ENCODE results near the gene OSMR.

OSMR gene

DNA sequence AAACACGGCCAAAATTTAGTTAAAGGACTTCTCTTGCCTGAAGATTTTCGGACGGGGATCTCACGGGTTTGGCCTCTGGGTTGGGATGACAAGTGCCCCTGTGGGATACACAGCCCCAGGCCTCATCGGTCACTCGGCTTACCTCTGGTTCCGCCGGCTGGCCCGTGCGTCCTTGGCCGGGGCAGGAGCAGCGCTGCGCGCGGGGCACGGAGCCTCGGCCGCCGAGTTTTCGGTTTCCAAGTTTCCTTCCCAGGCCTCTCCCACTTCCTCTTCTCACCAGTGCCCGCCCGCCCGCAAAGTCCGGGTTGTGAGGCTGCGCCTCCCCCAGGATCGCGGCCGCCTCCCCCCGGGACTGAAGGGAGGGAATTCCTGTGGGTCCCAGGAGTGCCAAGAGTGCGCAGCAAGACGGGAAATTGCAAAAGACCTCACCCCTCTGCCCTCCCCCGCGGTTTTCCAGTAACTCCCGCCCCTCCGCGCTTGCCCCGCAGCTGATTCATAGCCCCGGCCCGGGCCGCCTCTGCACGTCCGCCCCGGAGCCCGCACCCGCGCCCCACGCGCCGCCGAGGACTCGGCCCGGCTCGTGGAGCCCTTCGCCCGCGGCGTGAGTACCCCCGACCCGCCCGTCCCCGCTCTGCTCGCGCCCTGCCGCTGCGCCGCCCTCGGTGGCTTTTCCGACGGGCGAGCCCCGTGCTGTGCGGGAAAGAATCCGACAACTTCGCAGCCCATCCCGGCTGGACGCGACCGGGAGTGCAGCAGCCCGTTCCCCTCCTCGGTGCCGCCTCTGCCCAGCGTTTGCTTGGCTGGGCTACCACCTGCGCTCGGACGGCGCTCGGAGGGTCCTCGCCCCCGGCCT, at the start of gene OSMR:
Gene OSMR (plus strand): TSS at position 487 of the 853 bp plus-strand sequence. CDS start 23,033 bp downstream, outside the sequence.
- DNase-seq: no peak

DNA sequence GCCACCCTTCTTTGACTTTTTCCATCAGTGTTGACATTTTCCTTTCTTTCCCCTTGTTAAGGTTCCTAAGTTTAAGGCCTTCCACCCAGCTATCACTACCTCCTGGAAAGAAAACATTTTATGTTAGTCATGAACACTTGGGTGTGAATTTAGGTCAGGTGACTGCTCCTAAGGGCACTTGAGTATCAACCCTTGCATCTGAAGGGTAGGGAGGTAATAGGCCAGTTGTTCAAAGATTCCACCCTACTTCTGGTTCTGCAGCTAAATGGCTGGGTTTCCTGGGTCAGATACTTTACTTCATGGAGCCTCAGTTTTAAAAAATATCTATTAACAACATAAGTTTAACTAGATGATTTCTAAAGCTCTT, 49.1 kb upstream of the OSMR start:
- peak; percentile 16 for DNase-seq

DNA sequence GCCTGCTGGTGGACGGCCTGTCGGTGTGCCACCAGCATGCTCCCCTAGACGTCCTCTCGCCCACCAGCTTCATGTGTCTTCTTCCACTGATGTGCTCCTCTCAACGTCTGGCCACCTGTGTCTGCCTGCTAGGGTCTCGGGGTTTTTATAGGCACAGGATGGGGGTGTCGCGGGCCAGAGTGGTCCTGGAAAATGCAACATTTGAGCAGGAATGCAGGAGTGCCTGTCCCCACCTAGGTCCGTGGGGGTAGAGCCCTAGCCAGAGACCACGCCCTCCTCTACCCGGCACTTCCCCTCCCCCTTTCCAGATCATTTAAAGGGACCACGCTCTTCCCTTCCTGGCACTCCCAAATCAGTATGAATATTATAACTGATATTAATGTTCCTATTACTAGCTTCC, 48.0 kb upstream of the OSMR start:
- DNase-seq: no peak

DNA sequence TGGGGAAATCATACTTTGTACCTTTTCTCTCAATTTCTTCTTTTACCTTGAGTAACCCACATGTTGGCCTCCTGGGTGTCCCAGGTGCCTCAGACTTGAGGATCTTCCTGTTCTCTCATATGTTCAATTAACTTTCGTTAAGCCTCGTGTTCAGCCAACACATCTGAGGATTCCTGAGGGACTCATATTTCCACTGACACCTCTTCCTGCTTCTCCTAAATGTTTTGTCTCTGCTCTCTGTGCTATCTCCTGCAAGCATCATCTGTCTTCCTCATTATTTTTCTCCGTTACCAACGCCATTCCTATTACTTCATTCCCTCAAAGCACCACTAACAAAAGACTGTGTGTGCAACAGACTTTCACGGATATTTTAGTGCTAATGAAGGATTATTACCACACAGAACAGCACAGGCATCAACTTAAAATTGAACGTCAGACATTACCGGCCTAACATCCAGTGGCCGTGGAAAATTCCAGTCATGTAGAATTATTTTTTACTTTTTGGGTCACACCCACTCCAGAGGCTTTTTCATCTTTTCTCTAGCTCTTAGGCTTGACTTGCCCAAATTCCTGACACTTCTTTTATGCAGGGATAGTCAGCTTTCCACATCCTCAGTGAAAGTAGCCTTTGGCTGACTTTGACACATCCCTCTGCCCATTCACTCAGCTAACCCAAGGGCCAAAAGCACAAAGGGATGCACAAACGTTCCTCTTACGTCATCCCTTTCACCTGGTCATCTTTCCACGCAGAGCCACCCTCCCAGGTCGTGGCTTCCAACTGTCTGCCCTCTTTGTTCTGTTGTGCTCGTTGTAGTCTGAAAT, 46.0 kb upstream of the OSMR start:
- DNase-seq: no peak

DNA sequence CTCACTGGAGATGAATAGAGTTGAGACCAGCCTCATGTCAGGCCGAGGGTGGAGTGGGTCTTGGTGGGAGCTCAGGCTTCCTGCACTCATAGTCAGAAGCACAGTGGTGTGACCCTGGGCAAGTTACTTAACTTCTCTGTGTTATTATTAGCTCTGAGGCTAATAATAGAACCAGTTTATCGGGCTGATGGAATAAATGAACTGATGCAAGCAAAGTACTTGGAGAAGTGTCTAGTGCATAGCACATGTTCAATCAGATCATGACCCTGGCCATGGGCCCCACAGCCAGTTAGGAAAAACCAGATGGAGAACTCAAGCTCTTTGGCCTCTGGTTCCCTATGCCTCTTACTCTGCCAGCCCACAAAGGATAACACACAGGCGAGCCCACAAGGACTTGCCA, 45.3 kb upstream of the OSMR start:
- DNase-seq: no peak

GRCh38 chr5:38802125-38802524, 43.7 kb upstream of the OSMR start:
- DNase-seq: no peak

DNA sequence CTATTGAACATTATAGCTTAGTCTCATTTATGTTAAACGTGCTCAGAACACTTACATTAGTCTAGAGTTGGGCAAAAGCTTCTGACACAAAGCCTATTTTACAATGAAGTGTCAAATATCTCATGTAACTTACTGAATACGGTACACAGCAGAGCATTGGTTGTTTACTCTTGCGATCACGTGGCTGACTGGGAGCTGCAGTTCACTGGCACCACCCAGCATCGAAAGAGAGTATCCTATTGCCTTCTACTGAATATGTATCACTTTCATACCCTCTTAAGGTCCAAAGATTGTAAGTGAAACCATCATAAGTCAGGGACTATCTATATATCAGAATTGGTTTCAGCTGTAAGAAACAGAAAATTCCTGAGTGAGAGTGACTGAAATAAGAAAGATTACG, 42.6 kb upstream of the OSMR start:
- DNase-seq: peak; percentile 62

DNA sequence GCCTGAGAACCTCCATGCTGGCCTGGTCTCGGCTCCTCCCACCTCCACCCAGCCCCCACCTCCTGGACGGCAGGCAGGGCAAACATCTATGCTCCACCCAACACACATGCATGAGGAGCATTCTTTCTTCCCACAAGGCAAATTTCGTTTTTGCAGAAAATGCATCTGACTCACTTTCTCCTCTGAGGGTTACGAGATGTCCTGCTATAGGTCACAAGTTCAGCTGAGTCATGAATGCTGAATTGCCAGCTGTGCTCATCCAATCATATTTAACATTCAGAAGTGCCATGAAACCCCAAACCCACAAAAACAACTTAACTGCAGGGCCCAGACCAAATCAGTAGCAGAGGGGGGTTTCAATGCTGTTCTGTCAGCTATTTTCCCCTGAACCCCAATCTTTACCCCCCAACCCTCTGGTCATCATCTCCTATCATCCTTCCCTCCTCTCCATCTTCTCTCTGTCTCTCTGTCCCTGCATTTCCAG, 39.0 kb upstream of the OSMR start:
- no peak for DNase-seq

DNA sequence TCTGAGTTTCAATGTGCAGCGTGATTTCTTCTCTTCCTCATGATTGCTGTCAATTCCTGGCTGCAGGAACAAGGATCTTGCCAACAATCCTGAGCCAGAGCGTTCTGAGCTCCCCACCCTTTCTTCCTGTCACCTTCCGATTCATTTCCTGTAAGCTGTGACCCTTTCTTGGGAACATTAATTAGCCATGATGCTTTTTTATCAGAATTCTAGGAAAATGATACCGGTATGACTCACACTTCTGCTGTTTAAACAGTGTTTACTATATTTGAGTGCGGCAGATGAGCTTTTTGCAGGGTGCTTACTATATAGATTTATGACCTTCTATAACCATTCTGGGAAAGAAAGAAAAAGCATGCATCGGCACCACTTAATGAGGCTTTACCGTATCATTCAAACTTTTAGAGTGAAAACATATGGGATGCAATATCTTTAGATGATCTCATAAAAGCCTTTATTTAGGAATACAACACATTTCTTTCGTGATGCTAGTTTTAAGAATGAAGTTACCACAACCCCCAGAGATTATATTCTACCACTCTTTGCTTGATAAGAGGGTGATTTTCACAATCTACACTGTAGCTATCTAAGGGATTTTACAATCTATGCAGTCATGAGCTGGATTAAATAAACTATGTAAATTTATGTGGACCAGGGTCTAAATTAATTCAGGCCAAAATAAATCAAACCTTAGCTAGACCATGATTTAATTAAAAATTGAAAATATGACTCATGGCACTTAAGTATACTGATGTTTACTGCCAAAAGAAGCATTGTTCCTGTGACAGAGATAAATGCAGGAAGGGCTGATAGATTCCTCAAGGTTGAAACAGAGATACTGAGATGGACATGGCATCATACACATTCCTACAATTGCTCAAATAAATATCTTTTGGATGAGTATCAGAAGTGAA, 38.0 kb upstream of the OSMR start:
- DNase-seq: no peak

DNA sequence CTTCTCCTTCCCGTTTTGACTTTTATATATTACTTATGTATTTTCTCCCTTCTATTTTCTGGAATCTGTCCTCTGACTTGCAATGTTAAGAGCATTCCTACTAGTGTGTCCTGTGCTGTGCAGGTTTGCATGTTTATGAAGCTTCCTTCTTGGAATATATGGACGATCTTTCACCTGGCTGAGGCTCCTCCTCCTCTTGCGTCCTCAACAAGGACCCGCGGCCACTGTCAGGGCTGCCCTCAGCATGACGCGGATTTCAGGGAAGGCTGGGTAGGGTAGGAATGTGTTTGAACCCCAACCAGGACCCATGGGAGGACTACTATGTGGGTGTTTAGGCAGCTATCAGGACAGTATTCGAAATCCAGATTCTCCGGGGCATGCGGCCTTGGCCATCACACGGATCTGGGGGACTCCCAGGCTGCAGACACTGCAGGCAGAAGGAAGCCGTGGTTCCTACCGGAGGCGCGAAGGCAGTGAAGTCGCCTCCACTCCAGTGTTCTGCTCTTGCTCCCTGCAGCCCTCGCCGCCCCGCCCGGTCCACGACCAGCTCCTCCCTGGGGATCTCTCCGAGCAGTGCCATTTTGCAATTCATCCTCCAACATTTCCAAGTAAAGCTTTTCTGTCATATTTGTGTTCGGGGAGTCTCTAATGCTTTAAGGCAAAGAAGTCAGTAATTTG, 37.0 kb upstream of the OSMR start:
- DNase-seq: no peak

DNA sequence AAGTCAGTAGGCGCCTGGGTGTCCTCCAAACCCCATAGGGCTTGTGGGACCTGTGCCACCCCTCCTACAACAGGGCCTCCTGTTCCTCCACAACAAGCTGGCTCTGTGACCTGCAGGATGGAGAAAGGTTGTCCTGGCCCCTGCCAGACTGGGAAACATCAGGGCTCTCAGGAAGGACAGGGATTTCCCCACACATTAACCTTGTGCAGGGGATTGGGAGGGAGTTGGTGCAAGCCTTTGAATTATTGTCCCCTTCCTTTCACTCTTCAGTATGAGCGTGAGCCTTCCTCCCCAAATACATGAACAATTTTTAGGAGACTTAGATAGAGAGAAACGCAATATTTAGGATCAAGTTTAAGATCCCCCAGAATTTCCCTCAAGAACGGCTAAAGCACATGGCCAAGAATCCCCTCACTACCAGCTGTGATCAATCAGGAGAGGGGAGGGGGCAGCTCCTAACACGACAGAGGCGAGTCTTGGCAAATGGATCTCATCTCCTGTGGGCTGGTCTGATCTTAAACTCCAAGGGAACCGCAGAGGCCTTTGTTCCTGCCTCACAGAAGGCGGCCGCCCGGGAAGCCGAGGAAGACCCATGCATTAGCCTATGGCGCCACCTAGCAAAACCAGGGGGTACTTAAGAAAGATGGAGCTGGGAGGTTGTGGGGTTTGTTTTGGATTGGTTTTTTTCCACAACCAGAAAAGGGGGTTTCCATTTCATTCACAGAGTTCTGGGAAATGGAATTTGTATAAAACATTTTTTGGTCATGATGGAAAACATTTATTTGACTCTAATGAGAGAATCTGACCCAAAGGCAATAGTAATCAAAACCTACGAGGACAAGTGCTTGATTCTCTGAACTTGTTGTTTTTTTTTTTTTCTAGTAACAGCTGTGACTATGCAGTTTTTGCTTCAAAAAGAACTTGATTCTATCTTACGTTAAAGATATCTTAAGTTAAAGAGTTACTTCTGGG, 36.1 kb upstream of the OSMR start:
- DNase-seq: peak; percentile 70

- DNase-seq: no peak
Measured at GRCh38 chr5:38814879-38815278, 30.9 kb upstream of the OSMR start.

DNA sequence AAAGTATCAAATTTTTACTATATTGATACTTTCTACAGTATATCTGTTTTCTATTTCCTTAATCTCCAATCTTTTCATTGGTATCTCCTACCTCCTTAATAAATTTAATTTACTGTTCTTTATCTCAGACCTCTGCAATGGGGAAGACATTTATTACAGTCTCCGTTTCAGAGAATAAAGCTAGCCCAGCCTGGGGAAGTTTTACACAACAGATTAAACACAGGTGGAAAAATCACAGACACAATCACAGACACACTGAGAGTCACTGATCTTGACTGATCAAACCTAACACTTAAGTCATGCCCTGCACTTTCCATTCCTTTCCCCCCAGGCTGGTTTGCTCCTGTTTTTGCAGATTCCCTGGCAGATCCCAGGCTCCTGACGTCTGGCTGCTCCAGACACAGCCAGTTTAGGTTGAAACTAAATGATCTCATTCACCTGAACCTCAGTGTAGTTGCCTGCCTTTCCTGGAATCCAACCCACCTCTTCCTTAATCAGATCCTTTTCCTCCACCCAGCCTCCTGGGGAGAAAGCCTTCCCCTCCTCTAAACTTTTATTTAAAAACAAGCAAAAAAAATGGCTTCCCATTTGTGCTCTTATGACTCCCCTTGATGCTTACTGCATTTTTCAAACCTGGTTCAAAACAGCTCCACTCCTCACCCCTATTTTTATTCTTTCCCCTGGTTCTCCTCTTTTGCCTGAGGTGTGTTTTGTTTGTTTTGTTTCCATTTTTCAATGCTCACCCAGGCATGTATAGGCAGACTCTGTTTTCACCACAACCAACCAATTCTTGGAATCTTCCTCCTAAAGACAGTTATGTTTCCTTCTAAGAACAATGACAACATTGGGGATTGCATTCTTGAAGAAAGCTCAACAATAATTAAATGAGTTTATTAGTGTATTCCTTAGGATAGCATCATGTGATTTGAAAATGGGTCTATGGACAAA, 29.5 kb upstream of the OSMR start:
- no peak for DNase-seq

DNA sequence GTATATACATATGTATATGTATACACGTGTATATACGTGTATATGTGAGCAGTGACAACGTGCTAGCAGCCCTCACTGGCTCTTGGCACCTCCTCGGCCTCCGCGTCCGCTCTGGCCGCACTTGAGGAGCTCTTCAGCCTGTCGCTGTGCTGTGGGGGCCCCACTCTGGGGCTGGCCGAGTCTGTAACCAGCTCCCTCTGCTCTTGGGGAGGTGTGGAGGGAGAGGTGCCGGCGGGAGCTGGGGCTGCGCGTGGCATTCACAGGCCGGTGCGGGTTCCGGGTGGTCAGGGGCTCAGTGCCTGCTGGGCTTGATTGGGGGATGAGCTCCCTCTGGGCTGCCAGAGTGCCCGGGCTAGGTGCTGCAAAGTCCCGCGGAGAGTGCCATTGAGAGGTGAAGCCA, 24.1 kb upstream of the OSMR start:
- no peak for DNase-seq

DNA sequence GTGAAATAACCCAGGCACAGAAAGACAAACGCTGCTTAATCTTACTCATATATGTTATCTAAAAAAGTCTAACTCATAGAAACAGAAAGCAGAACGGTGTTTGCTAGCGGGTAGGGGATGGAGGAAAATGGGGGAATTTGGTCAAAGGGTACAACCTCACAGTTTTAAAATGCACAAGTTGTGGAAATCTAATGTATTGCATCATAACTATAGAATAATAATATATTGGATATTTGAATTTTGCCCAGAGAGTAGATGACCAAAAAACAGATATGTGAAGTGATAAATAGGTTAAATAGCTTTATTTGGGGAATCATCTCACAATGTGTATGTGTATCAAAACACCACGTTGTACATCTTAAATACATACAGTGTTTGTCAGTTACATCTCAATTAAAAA, 22.3 kb upstream of the OSMR start:
- DNase-seq: no peak

DNA sequence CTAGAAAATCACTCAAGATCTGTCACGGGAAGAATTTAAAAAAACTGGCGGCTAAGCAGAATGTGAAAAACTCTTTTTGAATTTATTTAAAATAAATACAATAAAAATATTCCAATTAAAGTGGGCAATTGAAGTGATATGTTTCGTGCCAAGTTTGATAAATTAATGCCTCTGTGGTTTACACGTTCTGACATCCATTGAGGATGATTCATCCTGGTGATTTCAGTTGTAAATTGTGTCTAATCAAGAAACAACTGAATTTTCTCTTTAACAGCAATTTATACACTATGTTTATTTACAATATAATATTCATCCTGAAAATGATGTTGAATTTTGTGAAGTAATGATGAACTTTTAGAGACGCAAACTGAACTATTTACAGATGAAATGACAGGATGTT, 21.0 kb upstream of the OSMR start:
- DNase-seq: no peak

DNA sequence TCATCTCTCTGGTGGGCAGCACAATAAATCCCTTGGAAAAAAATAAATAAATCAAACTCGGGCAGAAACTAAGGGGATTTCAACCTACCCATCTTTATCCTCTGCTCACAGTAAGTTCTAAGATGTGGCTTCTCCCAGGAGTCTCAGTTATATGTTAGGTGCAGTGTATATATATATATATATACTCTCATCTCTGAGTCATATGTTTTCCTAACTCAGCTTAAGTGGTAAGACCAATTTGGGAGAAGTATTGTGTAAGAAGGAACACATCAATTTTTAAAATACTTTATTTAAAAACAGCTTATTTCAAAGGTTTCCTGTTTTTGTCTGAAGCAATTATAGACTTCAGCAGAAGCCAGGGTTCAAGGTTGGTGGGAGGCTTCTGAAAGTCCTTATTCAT, 20.3 kb upstream of the OSMR start:
- no peak for DNase-seq

DNA sequence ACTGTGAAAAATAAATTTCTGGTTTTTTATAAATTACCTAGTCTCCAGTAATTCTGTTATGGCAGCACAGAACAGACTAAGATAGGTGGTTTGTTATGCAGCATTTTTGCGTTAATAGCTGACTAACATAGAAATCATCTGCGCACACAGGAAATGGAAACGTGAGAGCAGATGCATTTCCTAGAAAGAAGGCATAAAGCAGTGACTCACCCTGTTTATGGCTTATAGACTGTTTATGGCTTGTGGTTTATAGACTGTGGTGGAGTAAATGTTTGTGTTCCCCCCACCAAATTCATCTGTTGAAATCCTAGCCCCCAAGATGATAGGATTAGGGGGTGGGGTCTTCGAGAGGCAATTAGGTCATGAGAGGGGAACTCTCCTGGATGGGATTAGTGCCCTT, 18.3 kb upstream of the OSMR start:
- no peak for DNase-seq

DNA sequence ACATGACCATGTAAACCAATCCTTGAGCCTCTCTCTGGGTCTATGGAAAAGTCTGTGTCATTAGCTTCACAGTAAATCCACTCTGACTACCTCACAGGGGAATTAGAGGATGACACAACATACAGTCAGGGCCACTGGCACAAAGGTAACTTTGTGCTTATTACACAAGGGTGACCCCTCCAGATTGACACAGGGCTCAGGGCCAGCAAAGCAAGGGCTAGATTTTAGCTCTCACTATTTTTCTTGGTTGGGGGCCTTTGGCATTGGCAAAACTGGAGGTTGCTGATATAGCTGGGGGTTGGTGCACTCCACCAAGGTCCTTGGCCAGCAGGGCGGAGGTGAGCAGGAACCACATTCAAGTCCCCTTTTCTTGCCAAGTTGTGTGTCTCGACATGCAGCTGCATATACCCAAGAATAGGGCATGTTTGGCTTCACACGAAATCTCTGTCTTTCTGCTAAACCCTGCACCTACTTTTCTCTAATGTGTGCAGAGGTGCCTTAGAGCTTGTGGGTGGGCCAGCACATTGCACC, 15.2 kb upstream of the OSMR start:
- DNase-seq: no peak

DNA sequence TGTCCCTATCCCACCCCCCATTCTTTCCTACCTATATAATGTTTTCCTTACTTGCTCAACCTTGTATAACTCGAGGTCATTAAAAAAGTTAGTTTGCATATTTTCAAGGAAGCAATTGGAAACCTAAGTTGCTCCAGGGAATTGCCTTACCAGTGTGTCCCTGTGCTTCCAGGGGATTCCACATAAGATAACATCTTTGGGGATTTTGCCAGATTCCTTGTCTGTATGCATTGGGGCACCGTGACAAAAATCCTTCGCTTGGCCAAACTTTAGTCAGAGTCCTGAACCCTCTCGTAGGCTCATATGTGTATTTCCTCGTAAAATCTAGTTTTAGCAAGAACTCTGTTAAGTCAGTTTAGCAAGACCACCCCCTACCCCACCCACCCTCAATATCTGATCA, 14.7 kb upstream of the OSMR start:
- no peak for DNase-seq

Data from NCI-H2029 (cell line).